Astrocyte (in vitro differentiated cells and primary cell): ENCODE measurements around the gene SMARCC2. TPM values are rescaled to one million over a fixed set of nuclear protein-coding genes. Genes with fewer than 3 reads are reported as not detected.

Experiments
- DNase-seq: peaks from one replicate; pipeline ENCODE4 v3.0.0-alpha.2; 2010; ENCODE audit warnings: low read depth
- FAIRE-seq: peaks from 2 replicates; lab custom pipeline; 2011; peaks lifted over from hg19 to GRCh38; lab: Jason Lieb, UNC
- H2AFZ ChIP-seq: 2 replicates; pipeline ENCODE4 v1.6.0; 2012; ENCODE audit warnings: low read depth, low read length, inconsistent platforms
- H3K27ac ChIP-seq: 2 replicates; pipeline ENCODE4 v1.5.1; 2011; ENCODE audit warnings: low read depth, low read length, inconsistent platforms
- H3K27me3 ChIP-seq: 2 replicates; pipeline ENCODE4 v1.6.0; 2011; ENCODE audit warnings: low read length, inconsistent platforms; ENCODE audit not compliant: insufficient read depth
- H3K36me3 ChIP-seq: 2 replicates; pipeline ENCODE4 v1.5.1; 2011; ENCODE audit warnings: low read length, inconsistent platforms; ENCODE audit not compliant: insufficient read depth
- H3K4me1 ChIP-seq: 2 replicates; pipeline ENCODE4 v1.5.1; 2011; ENCODE audit warnings: low read length, inconsistent platforms; ENCODE audit not compliant: insufficient read depth
- H3K4me2 ChIP-seq: 2 replicates; pipeline ENCODE4 v1.6.0; 2012; ENCODE audit warnings: low read length, inconsistent platforms
- H3K4me3 ChIP-seq: 2 replicates; pipeline ENCODE4 v1.5.1; 2011; ENCODE audit warnings: low read depth, mild to moderate bottlenecking, low read length, inconsistent platforms; ENCODE audit not compliant: insufficient read depth
- H3K79me2 ChIP-seq: 2 replicates; pipeline ENCODE4 v1.6.0; 2012; ENCODE audit warnings: mild to moderate bottlenecking, low read length, inconsistent platforms; ENCODE audit not compliant: insufficient read depth
- H3K9ac ChIP-seq: 2 replicates; pipeline ENCODE4 v1.6.0; 2012; ENCODE audit warnings: mild to moderate bottlenecking, low read length, inconsistent platforms
- H3K9me3 ChIP-seq: 2 replicates; pipeline ENCODE4 v1.5.1; 2012; ENCODE audit warnings: low read depth, mild to moderate bottlenecking, low read length, inconsistent platforms; ENCODE audit not compliant: insufficient read depth
- H4K20me1 ChIP-seq: 2 replicates; pipeline ENCODE4 v1.6.0; 2012; ENCODE audit warnings: low read length, inconsistent platforms; ENCODE audit not compliant: insufficient read depth
- H3K27ac Mint-ChIP-seq: one replicate; pipeline ENCODE4 v1.8.0; 2021; ENCODE audit warnings: mild to moderate bottlenecking, mixed read lengths; ENCODE audit not compliant: unreplicated experiment
- H3K27me3 Mint-ChIP-seq: one replicate; pipeline ENCODE4 v1.8.0; 2021; ENCODE audit warnings: low read depth, mixed read lengths; ENCODE audit not compliant: unreplicated experiment
- H3K36me3 Mint-ChIP-seq: one replicate; pipeline ENCODE4 v1.8.0; 2021; ENCODE audit warnings: low read depth, mixed read lengths; ENCODE audit not compliant: unreplicated experiment
- H3K4me1 Mint-ChIP-seq: one replicate; pipeline ENCODE4 v1.8.0; 2021; ENCODE audit warnings: low read depth, mixed read lengths; ENCODE audit not compliant: unreplicated experiment
- H3K4me3 Mint-ChIP-seq: one replicate; pipeline ENCODE4 v1.8.0; 2021; ENCODE audit warnings: mild to moderate bottlenecking, moderate library complexity, mixed read lengths; ENCODE audit not compliant: unreplicated experiment
- H3K9me3 Mint-ChIP-seq: one replicate; pipeline ENCODE4 v1.8.0; 2021; ENCODE audit warnings: mild to moderate bottlenecking, mixed read lengths; ENCODE audit not compliant: unreplicated experiment
- CTCF ChIP-seq: IDR thresholded peaks from 2 replicates; pipeline ENCODE4 v1.5.1; 2011; ENCODE audit warnings: low read depth, mild to moderate bottlenecking, inconsistent platforms, low read length, moderate library complexity; ENCODE audit not compliant: insufficient read depth
- EZH2 ChIP-seq: IDR thresholded peaks from 2 replicates; pipeline ENCODE4 v1.6.1; 2012; ENCODE audit warnings: mild to moderate bottlenecking, low read length, inconsistent platforms; ENCODE audit not compliant: insufficient read depth
- total RNA-seq: library from RNA; stranded (reverse); gene quantifications from 2 replicates; pipeline ENCODE4 v1.2.1, GENCODE V29; 2021

Gene SMARCC2
- total RNA-seq, 1 donor from 2014 or later: 57.6 TPM

DNA sequence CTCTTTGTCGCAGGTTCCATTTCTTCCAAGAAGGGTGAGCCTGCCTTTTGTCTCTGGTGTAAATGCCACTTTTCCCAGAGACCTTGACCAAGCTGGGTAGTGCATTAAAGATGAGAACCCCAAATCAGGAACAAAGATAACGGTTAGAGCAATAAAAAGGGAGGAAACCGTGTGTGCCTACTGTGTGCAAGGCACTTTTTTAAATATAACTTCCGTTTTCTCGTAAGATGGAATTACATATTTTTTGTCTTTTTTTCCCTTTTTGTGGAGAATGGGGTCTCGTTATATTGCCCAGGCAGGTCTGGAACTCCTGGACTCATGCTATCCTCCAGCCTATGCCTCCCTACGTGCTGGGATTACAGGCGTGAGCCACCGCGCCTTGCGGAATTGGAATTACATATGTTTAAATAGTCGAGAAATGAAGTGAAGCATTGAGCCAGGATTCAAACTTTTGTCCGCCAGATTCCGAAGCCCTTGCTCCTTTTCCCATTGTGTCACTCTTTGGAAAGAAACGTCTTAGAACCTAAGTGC, 34.4 kb upstream of the SMARCC2 start:
- DNase-seq (no peak), FAIRE-seq (no peak)
- peaks cover 28% of the 10 kb centered on the region for H3K79me2 ChIP-seq
- peak overlapping the region; percentile 42 for H3K4me3 Mint-ChIP-seq
- H3K4me3 ChIP-seq: peak overlapping the region; percentile 74
- H3K36me3 Mint-ChIP-seq: peaks cover 2% of the 10 kb centered on the region
- H3K27ac ChIP-seq: peak overlapping the region; percentile 42
- H2AFZ ChIP-seq: peak overlapping the region; percentile 70
- H3K4me2 ChIP-seq: peak overlapping the region; percentile 91
- H3K27me3 ChIP-seq: no peaks in the 10 kb centered on the region
- H3K27ac Mint-ChIP-seq: peak overlapping the region; percentile 84
- no peaks in the 10 kb centered on the region for H3K9me3 Mint-ChIP-seq
- peaks cover 19% of the 10 kb centered on the region for H3K4me1 ChIP-seq
- peak overlapping the region; percentile 59 for H3K9ac ChIP-seq
- H3K36me3 ChIP-seq: peaks cover 3% of the 10 kb centered on the region
- peaks cover 12% of the 10 kb centered on the region for H3K4me1 Mint-ChIP-seq
- no peaks in the 10 kb centered on the region for H3K9me3 ChIP-seq
- no peaks in the 10 kb centered on the region for H4K20me1 ChIP-seq
- TF ChIP-seq EZH2 (no peak), CTCF (no peak)
- H3K27me3 Mint-ChIP-seq: no peaks in the 10 kb centered on the region

GRCh38 chr12:56222531-56222895, 33.2 kb upstream of the SMARCC2 start:
- H3K4me1 Mint-ChIP-seq: peaks cover 12% of the 10 kb centered on the region
- no peaks in the 10 kb centered on the region for H3K27me3 ChIP-seq
- no peak for FAIRE-seq

More at GRCh38 chr12:56222531-56222895, 33.2 kb upstream of the SMARCC2 start:
- Mint-ChIP-seq H3K4me3 (peak overlapping the region; percentile 97), H3K27ac (peak overlapping the region; percentile 99), H3K36me3 (peaks cover 2% of the 10 kb centered on the region), H3K27me3 (no peaks in the 10 kb centered on the region), H3K9me3 (no peaks in the 10 kb centered on the region)
- H3K36me3 ChIP-seq: peaks cover 3% of the 10 kb centered on the region
- no peak for DNase-seq
- H3K27ac ChIP-seq: peak overlapping the region; percentile 92
- H3K4me1 ChIP-seq: peaks cover 19% of the 10 kb centered on the region
- H2AFZ ChIP-seq: peak overlapping the region; percentile 85
- no peaks in the 10 kb centered on the region for H3K9me3 ChIP-seq
- H3K4me2 ChIP-seq: peak overlapping the region; percentile 92
- peak overlapping the region; percentile 81 for H3K4me3 ChIP-seq
- H4K20me1 ChIP-seq: peaks cover 2% of the 10 kb centered on the region
- H3K9ac ChIP-seq: peak overlapping the region; percentile 94
- TF ChIP-seq EZH2 (no peak), CTCF (no peak)
- H3K79me2 ChIP-seq: peaks cover 36% of the 10 kb centered on the region
